Middle frontal gyrus (tissue), 1 donor: Measurements from ENCODE around the gene ZNF778.
"Not testable (repeated sequence)": the region's sequence is repeated elsewhere in the genome, so short reads cannot be mapped to it uniquely, and the experiment has no call there.

Source experiments
- DNase-seq: peaks from one replicate; pipeline ENCODE4 v3.0.0-alpha.2; 2015; ENCODE audit warnings: low spot score; ENCODE audit errors: extremely low spot score

Gene ZNF778

DNA sequence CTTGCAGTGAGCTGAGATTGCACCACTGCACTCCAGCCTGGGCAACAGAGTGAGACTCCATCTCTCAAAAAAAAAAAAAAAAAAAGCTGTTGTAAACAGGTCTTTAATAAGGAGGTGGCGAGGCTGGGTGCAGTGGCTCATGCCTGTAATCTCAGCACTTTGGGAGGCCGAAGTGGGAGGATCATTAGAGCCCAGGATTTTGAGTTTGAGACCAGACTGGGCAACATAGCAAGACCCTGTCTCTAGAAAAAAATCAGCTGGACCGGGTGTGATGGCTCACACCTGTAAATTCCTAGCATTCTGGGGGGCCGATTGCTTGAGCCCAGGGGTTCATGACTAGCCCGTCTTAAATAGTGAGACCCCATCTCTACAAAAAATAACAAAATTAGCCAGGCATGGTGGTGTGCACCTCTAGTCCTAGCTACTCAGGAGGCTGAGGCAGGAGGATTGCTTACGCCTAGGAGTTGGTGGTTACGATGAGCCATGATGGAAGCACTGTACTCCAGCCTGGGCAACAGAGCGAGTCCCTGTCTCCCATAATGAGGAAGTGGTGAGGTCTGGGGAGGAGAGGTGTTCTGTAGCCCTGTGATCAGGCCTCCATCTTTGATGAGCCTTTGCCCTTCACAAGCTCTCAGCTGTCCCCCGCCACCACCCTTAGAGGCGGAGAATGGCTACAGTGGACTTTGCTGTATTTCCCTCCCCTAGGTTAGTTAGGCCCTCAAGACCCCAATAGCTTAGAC is 36.2 kb downstream of the ZNF778 start:
- no peak for DNase-seq

- peak; percentile 13 for DNase-seq
Observed at GRCh38 chr16:89256651-89257254, 39.2 kb downstream of the ZNF778 start.

GRCh38 chr16:89257281-89257731 is 39.8 kb downstream of the ZNF778 start:
- DNase-seq, result no peak

GRCh38 chr16:89257757-89258465 is 40.4 kb downstream of the ZNF778 start:
- no peak for DNase-seq

GRCh38 chr16:89259901-89260300 is 42.4 kb downstream of the ZNF778 start:
- not testable (repeated sequence) for DNase-seq

GRCh38 chr16:89261691-89262563 is 44.4 kb downstream of the ZNF778 start:
- no peak for DNase-seq

DNA sequence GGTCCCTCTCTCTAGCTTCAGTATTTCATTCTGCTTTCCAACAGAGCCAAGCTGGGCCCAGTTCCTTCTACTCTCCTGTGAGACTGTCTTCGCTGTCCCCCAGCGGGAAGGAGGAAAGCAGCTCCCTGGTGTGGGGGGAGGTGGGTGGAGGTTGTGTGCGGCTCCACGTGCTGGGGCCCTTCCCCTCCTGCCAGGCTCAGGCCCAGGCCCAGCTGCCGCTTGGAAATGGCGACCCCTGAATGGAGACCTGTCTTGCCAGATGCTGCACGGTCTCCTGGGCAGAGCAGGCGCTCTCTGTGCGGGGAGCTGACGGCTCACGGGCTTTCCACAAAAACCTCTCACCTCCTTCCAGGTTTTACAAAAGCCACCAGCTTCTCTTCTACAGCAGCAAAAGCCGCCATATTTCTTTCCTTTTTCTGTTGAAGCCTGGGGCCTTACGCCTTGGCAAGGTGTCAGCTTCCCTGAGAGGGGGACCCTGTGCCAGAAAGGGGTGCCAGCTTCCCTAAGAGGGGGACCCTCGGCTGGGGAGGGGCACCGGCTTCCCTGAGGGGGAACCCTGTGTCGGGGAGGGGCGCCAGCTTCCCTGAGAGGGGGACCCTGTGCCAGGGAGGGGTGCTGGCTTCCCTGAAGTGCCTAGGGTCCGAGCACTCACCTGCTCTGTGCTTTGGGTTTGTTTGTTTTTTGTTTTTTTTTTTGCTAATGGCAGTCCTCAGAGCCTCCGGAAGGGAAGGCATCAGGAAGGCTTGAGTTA is 47.5 kb downstream of the ZNF778 start:
- no peak for DNase-seq

GRCh38 chr16:89265647-89266046 is 48.1 kb downstream of the ZNF778 start:
- no peak for DNase-seq

DNA sequence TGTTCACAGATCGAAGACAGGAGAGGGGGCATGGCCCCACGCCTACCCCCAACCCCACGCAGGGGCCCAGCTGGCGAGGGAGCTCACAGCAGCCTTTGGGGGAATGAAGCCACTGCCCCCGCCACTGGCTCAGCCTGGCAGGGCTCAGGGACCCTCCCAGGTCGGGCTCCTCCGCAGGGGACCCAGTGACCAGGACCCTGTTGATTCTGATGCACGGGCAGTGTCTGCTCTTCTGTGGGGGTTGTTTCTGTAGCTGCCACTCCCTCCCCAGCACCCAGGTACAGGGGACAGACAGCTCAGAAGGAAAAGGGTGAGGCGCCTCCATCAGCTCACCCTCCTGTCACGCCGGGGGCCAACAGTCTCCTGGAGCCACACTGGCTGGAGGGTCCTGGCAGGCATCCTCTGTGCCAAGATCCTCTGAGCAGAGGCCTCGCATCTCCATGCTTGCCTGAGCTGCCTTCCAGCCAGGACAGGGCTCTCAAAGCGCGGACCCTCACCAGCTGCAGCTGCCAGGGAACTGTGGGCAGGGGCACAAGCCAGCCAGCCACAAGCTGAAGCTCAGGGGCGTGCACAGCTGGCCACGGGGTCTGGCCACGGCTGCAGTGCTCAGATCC is 49.1 kb downstream of the ZNF778 start:
- DNase-seq, result no peak

GRCh38 chr16:89267746-89268145 is 50.2 kb downstream of the ZNF778 start:
- not testable (repeated sequence) for DNase-seq

DNA sequence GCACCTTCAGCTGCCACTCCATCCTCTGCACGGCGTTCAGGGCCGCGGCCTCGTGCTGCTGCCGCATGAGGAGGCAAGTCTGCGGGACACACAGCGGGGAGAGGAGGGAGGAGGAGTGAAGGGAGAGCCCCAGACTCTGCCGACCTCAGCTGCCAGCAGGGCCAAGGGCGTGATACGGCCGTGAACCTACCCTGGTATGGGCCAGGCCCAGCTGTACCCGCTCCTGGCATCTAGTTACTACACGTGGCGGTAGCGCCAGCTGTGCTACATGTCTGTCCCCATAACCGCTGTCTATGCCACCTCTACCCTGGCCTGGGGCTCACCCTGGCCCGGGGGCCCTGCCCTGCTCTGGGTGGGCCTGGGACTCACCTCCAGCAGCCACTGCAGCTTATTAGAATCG is 51.1 kb downstream of the ZNF778 start:
- DNase-seq, result no peak

GRCh38 chr16:89268987-89269735 is 51.7 kb downstream of the ZNF778 start:
- DNase-seq, result no peak

DNA sequence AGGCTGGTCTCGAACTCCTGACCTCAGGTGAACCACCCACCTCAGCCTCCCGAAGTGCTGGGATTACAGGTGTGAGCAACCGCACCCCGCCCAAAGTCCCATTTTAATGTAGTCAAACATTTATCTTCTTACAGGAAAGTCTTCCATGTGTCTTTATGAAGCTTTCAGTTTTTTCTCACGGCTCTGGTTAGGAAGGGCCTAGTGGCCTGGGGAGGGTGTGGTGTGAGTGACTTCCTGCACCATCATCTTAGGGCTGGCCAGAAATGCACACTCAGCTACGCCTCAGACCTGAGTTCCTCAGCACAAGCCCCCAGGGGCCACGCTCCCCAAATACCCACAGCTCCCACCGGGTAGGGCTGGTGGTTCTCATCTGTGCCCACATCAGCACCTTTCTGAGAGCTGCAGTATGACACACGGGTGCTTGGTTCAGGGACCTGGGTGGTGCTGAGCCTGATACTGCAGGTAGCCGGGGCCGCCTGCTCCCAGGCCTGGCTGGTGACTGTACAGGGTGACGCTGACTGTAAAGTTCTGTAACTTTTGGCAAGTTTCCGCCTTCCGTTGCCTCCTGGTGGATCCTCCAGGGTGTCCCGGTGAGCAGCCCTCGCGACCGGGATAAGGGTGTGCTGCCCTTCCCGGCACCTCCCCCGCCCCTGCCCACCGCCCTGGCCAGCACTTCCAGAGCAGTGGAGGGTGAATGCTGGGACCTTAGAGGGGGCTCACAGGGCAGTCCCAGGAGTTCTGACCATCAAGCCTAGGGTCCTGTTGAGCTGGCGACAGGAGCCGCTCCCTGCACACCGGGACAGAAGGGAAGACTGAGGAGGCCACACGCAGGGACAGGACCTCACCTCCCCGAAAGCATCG is 52.5 kb downstream of the ZNF778 start:
- no peak for DNase-seq

- DNase-seq, result no peak
Observed at GRCh38 chr16:89270666-89271345, 53.3 kb downstream of the ZNF778 start.

DNA sequence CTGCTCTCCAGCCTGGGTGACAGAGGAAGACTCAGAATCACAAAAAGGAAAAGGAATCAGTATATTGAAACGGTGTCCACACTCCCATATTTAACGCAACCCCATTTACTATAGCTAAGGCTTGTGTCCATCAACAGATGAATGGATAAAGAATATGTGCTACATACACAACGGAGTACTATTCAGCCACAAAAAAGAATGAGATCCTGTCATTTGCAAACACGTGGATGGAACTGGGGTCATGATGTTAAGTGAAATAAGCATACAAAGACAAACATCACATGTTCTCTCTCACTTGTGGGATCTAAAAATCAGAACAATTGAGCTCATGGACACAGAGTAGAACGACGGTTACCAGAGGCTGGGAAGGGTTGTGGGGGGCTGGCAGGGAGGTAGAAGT is 55.1 kb downstream of the ZNF778 start:
- no peak for DNase-seq

GRCh38 chr16:89273741-89274472 is 56.4 kb downstream of the ZNF778 start:
- DNase-seq, result no peak

GRCh38 chr16:89274561-89275283 is 57.2 kb downstream of the ZNF778 start:
- no peak for DNase-seq
